Activated CD4-positive, CD25-positive, alpha-beta regulatory T cell treated with anti-CD3 and anti-CD28 coated beads, Interleukin-2, amount 50 U/mL, for 16 hours (primary cell): ENCODE measurements around the gene SPPL2B.

Experiments
- DNase-seq: peaks from one replicate; pipeline ENCODE4 v3.0.0-alpha.2; 2020; ENCODE audit warnings: low read depth, low spot score

Gene SPPL2B

DNA sequence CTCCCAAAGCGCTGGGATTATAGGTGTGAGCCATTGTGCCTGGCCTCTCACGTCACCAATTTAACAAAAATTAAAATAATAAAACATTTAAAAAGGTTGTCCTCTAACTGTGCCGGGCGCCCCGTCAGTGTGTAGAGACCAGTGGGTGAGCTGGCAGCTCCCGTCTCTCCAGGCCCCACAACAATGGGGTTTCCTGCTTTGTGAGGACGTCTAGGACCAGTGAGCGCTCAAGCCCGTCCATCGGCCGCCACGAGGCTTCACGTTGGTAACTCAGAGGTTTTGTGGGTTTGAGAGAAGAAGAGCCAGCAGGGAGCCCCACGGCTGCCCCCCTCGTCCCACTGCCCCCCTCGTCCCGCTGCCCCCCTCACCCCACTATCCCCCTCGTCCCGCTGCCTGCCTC lies 4.8 kb upstream of the SPPL2B start:
- DNase-seq, result no peak

- DNase-seq, result no peak
Observed at GRCh38 chr19:2324220-2324948, 4.1 kb upstream of the SPPL2B start.

DNA sequence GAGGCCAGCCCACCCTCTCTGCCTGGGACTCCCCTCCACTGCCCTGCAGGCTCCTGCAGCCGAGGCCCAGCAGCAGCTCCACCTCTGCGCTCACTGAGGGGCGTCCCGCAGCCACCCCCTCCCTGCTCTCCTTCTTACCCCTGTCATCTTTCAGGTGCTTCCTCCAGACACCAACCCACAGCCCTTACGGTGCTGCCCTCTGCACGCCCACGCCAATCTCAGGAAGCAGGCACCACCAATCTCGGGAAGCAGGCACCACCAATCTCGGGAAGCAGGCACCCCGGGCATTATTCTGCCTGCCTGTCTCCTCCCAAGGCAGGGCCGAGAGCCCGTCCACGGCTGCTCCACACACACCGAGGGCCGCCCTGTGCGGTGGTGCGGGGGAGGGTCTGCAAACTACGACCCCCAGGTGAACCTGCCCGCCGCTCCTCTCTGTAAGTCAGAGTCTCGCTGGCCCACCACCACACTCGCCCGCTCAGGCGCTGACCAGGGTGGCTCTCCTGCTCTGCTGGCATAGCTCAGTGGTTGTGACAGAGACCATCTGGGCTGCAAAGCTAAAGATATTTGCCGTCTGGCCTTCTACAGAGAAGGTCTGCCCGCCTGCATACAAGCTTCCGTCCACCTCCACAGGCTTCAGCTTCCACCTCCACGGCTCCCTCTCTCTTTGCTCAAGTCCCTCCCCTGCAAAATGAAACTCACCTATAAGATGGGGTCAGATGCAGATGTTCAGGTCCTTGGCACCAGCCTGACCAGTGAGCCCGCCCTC lies 3.0 kb upstream of the SPPL2B start:
- no peak for DNase-seq

GRCh38 chr19:2326699-2327360 lies 1.7 kb upstream of the SPPL2B start:
- no peak for DNase-seq

DNA sequence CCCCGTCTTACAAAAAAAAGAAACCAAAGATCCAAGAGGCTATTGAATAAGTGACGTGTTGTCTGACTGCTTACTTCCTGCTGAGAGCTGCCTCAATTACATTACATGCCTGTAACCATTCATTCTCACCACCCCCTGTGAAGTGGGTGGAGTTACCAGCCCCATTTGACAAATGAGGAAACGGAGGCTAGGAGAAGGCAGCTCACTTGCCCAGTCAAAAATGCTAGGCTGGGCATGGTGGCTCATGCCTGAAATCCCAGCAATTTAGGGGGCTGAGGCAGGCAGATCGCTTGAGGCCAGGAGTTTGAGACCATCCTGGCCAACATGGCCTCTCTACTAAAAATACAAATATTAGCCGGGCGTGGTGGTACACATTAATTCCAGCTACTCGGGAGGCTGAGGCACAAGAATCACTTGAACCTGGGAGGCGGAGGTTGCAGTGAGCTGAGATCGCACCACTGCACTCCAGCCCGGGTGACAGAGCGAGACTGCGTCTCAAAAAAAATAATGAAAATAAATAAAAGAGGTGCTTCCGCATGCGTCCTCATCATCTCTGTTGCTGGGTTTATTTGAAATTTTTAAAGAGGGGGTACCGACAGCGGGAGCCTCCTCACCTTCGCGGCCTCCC lies 597 bp upstream of the SPPL2B start:
- peak; percentile 48 for DNase-seq

DNA sequence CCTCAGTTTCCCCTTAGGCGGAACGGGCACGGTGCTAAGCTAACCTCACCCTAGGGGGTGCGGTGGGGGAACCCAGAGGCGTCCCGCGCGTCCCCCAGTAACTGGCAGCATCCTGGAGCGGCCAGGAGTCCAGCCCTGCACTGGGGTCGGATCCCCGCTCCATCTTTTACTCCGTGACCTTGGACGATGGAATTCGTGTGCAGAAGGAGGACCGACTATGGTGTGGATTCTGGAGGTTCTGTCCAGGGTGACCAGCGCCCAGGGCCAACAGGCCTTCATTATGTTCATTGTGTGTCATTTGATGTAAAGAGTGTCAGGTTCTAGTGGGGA lies 630 bp downstream of the SPPL2B start:
- no peak for DNase-seq

GRCh38 chr19:2329501-2329916 lies 1.0 kb downstream of the SPPL2B start:
- no peak for DNase-seq

DNA sequence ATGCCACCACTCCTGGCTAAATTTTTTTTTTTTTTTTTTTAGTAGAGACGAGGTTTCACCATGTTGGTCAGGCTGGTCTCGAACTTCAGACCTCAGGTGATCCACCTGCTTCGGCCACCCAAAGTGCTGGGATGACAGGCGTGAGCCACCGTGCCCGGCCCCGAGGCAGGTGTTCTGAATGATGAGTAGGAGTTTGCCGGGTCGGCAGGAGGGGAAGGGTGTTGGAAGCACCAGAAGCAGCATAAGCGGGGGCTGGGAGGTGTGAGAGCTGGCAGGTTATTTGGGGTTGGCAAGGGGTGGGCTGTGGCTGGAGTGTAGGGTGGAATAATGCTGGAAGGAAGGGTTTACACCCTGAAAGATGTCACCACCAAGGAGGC lies 1.8 kb downstream of the SPPL2B start:
- no peak for DNase-seq

GRCh38 chr19:2330632-2331284 lies 2.3 kb downstream of the SPPL2B start:
- DNase-seq, result no peak

DNA sequence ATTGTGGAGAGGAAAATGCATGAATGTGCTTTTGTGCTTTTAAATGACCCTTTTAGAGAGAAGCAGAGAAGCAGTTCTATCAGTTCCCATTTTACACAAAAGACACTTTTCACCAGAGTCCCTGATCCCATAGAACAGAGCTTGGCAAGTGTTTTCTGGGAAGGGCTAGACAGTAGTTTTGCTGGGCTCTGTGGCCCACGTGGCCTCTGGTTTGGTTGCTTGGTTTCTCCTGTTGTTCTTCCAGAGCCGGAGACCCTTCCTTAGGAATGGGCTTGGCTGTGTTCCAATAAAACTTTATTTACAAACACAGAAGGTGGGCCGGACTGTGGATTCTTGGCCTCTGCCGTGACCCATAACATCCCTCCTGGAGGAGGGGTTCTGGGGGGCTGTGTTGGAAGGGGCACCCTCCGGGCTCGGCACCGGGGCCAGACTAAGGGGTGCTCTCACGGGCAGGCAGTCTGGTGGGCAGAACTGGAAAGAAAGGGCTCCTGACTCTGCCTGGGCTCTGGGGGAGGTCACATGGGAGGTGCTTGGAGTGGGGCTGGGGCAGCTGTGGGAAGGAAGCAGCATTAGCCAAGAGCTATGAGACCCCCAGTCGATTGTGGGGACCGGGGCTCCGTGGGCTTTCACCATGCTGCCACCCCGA lies 3.2 kb downstream of the SPPL2B start:
- DNase-seq, result no peak

DNA sequence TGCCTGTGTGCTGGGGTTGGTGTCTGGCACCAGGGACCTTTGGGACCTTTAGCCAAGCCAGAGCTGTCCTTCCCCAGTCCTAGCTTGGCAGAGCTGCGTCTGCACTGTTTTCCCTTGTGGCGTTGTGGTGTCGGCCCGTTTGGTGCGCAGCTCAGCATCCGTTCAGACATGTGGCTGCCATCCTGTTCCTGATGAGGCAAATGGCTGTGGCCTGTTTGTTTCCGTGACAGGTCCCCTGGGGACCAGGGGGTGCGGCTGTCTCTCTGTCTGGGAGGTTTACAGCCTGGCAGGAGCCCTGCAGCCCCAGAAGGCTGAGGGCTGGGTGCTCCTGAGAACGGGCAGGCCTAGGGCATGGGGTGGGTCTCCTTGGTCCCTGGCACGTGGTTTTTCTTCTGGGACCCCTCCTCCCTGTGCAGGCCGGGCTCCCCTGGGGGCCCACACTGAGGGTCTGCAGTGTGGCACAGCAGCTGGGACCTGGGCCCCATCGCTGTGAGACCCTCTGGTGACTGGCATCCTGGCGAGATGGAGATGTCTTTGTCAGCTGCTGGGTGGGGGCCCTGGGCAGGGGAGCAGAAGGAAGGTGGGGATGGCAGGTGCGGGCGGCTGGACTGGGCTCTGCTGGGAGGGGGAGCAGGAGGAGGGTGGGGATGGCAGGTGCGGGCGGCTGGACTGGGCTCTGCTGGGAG lies 4.0 kb downstream of the SPPL2B start:
- no peak for DNase-seq

DNA sequence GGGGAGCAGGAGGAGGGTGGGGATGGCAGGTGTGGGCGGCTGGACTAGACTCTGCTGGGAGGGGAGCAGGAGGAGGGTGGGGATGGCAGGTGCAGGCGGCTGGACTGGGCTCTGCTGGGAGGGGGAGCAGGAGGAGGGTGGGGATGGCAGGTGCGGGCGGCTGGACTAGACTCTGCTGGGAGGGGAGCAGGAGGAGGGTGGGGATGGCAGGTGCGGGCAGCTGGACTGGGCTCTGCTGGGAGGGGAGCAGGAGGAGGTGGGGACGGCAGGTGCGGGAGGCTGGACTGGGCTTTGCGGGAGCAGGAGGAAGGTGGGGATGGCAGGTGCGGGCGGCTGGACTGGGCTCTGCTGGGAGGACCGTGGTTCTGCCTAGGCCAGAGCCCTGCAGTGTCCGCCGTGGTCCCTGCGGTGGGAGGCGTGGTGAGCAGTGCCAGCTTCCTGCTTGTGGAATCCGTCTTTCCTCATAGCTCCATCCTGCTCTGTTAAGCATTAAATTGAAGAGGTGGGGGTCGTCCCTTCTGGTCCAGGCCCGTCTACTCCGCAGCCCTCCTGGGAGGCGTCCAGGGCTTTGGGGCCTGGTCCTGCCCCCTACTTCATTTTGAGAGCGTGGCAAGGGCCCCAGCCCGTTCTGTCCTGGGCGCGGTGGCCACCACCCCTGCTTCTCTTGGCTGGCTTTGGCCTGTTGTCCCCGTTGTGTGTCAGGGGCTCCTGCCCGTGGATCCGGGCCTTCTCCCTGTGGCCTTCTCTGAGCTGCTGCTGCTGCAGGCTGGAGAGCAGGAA lies 4.7 kb downstream of the SPPL2B start:
- no peak for DNase-seq

DNA sequence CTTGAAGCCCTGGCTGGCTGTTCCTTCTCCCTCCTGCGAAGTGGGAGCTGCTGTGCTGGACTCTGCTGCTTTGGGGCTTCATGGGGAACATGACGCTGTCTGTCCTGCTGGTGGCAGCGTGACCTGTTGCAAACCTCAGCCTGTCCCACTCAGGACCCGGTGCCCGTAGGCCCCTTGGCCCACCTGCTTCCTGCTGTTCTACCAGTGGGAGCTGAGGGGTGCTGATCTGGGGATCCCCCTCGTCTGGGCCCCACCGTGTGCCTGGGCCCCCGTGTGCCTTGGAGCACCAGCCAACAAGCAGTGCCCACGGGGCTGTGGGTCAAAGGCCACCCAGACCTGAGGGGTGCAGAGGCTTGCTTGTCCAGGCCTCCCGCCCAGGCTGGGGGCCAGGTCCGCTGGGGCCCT lies 5.3 kb downstream of the SPPL2B start:
- DNase-seq, result no peak

DNA sequence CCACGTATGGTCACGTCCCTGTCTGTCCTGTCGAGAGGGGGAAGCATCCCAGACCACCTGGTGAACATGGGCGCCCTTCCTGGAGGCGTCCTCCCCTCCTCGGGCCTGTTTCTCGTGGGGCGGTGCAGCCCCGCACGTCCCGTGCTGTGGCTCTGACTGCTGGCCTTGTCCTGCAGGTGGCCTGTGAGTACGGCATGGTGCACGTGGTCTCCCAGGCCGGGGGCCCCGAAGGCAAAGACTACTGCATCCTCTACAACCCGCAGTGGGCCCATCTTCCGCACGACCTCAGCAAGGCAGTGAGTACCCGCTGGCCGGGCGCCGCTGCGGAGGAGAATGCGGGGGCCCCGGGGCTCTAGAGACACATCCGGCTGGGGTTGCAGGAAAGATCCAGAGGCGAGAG lies 5.9 kb downstream of the SPPL2B start:
- DNase-seq, result no peak

GRCh38 chr19:2334986-2335846 lies 6.7 kb downstream of the SPPL2B start:
- DNase-seq, result no peak

DNA sequence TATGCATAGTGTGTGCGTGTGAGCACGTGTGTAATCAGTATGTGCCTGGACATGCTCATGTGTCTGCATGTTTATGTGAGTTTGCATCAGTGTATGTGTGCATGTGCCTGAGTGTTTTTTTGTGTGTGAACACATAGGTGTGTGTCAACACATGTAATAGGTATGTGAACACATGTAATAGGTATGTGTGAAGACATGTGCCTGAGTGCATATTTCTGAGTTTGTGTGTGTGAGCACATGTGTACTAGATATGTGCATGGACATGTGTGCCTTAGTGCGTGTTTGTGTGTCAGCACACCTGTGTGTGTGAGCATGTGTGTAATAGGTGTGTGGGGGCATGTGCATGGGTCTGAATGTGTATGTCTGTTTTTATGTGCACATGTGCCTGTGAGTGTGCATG lies 7.4 kb downstream of the SPPL2B start:
- DNase-seq, result no peak

DNA sequence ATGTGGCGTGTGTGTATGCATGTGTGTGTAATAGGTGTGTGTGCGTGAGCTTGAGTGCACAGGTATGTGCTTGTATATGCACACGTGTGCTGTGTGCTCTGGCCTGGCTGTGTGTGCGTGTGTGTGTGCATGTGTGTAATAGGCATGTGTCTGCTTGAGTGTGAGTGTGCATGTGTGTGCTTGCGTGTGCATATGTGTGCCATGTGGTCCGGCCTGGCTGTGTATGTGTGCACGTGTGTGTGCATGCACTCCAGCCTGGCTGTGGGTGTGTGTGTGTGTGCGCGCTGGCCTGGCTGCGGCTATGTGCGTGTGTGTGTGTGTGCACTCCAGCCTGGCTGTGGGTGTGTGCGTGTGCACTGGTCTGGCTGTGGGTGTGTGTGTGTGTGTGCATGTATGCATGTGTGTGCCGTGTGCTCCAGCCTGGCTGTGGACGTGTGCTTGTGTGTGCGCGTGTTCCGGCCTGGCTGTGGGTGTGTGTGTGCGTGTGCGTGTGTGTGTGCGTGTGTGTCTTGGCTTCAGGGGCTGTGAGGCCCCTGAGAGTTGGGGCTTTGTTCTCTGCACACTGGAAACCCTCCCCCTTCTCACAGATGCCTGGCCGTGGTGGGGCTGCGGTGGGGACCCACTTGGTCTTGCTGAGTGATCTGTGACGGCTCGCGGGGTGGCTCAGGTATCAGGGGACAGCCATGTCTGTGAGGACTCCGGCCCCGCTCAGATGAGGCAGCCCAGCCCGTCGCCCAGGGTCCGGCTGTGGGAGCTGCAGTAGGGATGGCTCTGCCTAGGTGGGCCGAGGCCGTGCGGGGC lies 8.2 kb downstream of the SPPL2B start:
- DNase-seq, result no peak

GRCh38 chr19:2337329-2337707 lies 8.8 kb downstream of the SPPL2B start:
- DNase-seq, result no peak
